ENCODE results near the gene SLC9A8. TPM values are rescaled to one million over a fixed set of nuclear protein-coding genes. Genes with fewer than 3 reads are reported as not detected.
A peak's percentile ranks its signal among the peaks of the same experiment; 100 is the strongest.

The SLC9A8 gene
- total RNA-seq, 1 experiment from 2014 or later: 21.4 TPM

GRCh38 chr20:49936153-49937026, 123.8 kb downstream of the SLC9A8 start, which contains the start of gene RNF114:
Gene RNF114, plus strand, starts transcription at chr20:49936397. Its CDS starts 16 bp downstream, at chr20:49936413.
- peaks cover 30% of the 10 kb centered on the region; the same call in 1 of the 2 replicates for H3F3A ChIP-seq (ENCODE audit: insufficient read depth, low read depth)
- no peaks in the 10 kb centered on the region for H3K27me3 ChIP-seq (ENCODE audit: insufficient read depth, low read depth)
- no TSS peak for BruUV-seq (replicated peaks)
- peak within 1 kb of the TSS; percentile 81 for H2AFZ ChIP-seq
- peaks cover 32% of the 10 kb centered on the region for H3K4me1 ChIP-seq (replicated peaks; ENCODE audit: insufficient read depth)
- TF ChIP-seq EZH2 (IDR thresholded peaks at IDR 0.05; ENCODE audit: low read depth) (no peak), CTCF (conservative IDR thresholded peaks at IDR 0.05) (0 out of 2 replicates have a peak, but pooled peaks have one; percentile 28)
- H3K4me2 ChIP-seq: peak within 1 kb of the TSS; percentile 98
- POLR2A ChIA-PET (ENCODE audit: unreplicated experiment): interaction anchor here (0.5 to 1.1 kb wide), 6 partner anchors 12 to 820 kb away, joined by 3 to 6 read pairs (median 4); no protein-coding TSS in a partner anchor
- H3K79me2 ChIP-seq (ENCODE audit: low read depth): peaks cover 52% of the 10 kb centered on the region
- peak within 1 kb of the TSS; percentile 69 for H3K27ac ChIP-seq
- DNase-seq: peak; percentile 73 to 85
- H3K4me3 ChIP-seq: peak within 1 kb of the TSS; percentile 92
- intact Hi-C loops (cut with micrococcal nuclease; ENCODE audit: unreplicated experiment): loop anchor here (1.0 to 2.0 kb wide), 2 partner anchors 8 to 32 kb away; no protein-coding TSS in a partner anchor
- CTCF ChIA-PET: interaction anchor here (0.6 to 1.1 kb wide), 2 partner anchors 43 to 135 kb away, joined by 3 to 6 read pairs; no protein-coding TSS in a partner anchor
- H3K9me2 ChIP-seq (ENCODE audit: insufficient read depth): no peaks in the 10 kb centered on the region
- H4K20me1 ChIP-seq (ENCODE audit: insufficient read depth): peaks cover 38% of the 10 kb centered on the region
- peaks cover 18% of the 10 kb centered on the region for H3K36me3 ChIP-seq (ENCODE audit: low read depth)
- no peaks in the 10 kb centered on the region for H3K9me3 ChIP-seq (ENCODE audit: insufficient read depth, low read depth)

- peaks cover 27% of the 10 kb centered on the region for H3K36me3 ChIP-seq (ENCODE audit: low read depth)
- H3K4me2 ChIP-seq: peak overlapping the region; percentile 98
- peaks cover 61% of the 10 kb centered on the region for H3K79me2 ChIP-seq (ENCODE audit: low read depth)
- no peaks in the 10 kb centered on the region for H3K9me3 ChIP-seq (ENCODE audit: insufficient read depth, low read depth)
- TF ChIP-seq CTCF (conservative IDR thresholded peaks at IDR 0.05) (no peak), EZH2 (IDR thresholded peaks at IDR 0.05; ENCODE audit: low read depth) (no peak)
- CTCF ChIA-PET: no interaction called here
- H4K20me1 ChIP-seq (ENCODE audit: insufficient read depth): peaks cover 47% of the 10 kb centered on the region
- H3F3A ChIP-seq (ENCODE audit: insufficient read depth, low read depth): peaks cover 37% of the 10 kb centered on the region; the same call in 1 of the 2 replicates
- H3K27me3 ChIP-seq (ENCODE audit: insufficient read depth, low read depth): no peaks in the 10 kb centered on the region
- TSS peak; percentile 99 for BruUV-seq (replicated peaks)
- peaks cover 35% of the 10 kb centered on the region for H3K4me1 ChIP-seq (replicated peaks; ENCODE audit: insufficient read depth)
- DNase-seq: peak; percentile 35 to 79
- intact Hi-C loops (cut with micrococcal nuclease; ENCODE audit: unreplicated experiment): loop anchor here (2.0 kb wide), 1 partner anchor 32 kb away; no protein-coding TSS in a partner anchor
- H3K27ac ChIP-seq: peak overlapping the region; percentile 69
- no peaks in the 10 kb centered on the region for H3K9me2 ChIP-seq (ENCODE audit: insufficient read depth)
- POLR2A ChIA-PET (ENCODE audit: unreplicated experiment): interaction anchor here (0.6 to 1.1 kb wide), 2 partner anchors 21 to 819 kb away, joined by 4 read pairs; no protein-coding TSS in a partner anchor
- peak overlapping the region; percentile 81 for H2AFZ ChIP-seq
- H3K4me3 ChIP-seq: peak overlapping the region; percentile 92
Observed at GRCh38 chr20:49937027-49937929, 124.7 kb downstream of the SLC9A8 start.
